Stimulated activated CD4-positive, alpha-beta T cell treated with anti-CD3 and anti-CD28 coated beads, Interleukin-1b, Interleukin-23, amount 100 ng/mL, for 24 hours (primary cell): ENCODE measurements around the gene UTF1.
"Not testable (repeated sequence)": the region's sequence is repeated elsewhere in the genome, so short reads cannot be mapped to it uniquely, and the experiment has no call there.

ENCODE experiments used
- DNase-seq, 4 experiments: peaks; one replicate each; pipeline ENCODE4 v3.0.0-alpha.2; 2020; ENCODE audit warnings: low read depth in 4 of 4, low spot score in 1 of 4

UTF1 gene

DNA sequence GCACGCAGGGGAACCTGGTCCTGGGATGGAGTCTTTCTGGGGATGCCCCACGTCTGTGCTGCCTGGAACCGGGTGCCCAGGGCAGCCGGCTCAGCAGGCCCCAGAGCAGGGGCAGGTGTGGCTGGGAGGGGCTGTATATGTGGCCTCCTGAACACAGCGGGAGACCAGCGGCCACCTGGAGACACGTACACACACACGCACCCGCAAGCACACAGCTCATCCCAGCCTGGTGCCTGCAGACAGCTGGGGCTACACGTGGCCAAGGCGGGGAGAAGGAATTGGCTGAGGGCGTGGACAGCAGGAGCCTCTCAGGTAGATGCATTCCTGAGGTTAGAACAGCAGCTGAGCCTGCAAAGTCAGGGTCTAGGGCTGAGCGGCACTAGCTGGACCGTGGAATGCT lies 32.7 kb downstream of the UTF1 start:
- DNase-seq = no peak

- DNase-seq = no peak
These were observed 33.7 kb downstream of the UTF1 start for GRCh38 chr10:133263674-133264073.

DNA sequence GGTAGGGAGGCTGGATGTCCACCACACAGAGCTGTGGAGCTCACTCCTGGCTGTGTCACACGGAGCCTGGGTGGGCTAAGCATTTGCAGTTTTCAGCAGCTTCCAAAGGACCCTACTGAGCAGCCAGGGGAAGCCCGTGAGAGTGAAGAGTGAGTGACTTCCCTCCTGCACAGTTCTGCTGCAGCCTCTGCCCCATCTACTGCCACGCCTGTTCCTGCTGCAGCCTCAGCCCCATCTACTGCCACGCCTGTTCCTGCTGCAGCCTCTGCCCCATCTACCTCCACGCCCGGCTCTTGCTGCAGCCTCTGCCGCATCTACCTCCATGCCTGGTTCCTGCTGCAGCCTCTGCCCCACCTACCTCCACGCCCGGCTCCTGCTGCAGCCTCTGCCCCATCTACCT lies 34.4 kb downstream of the UTF1 start:
- no peak for DNase-seq

DNA sequence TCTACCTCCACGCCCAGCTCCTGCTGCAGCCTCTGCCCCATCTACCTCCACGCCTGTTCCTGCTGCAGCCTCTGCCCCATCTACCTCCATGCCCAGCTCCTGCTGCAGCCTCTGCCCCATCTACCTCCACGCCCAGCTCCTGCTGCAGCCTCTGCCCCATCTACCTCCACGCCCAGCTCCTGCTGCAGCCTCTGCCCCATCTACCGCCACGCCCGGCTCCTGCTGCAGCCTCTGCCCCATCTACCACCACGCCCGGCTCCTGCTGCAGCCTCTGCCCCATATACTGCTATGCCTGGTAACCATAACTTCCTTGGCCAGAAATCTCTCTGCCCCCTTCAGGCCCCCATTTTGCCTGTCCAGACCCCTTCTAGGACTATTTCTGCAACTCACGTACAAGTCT lies 35.0 kb downstream of the UTF1 start:
- not testable (repeated sequence) for DNase-seq

GRCh38 chr10:133266056-133266795 lies 36.2 kb downstream of the UTF1 start:
- no peak for DNase-seq

DNA sequence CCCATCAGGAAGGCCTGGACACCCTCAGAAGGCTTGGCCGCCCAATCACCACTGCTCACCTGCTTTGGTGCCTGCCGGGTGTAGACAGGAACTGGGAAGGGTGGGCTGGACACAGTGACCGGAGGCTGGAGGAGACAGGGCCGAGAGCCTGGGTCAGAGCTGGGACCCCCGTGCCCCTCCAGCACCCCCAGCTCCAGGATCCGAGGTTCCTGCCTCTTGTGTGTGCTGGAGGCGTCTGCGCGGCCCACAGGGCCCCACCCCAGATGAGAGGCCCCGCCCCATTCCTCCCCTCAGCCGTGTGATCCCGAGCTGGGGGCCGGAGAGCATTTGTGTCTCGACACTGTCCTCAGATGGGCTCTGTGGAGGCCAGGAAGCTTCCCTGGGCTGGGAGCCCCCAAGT lies 37.3 kb downstream of the UTF1 start:
- DNase-seq = no peak

GRCh38 chr10:133267829-133268228 lies 37.8 kb downstream of the UTF1 start:
- no peak for DNase-seq

GRCh38 chr10:133268532-133268931 lies 38.5 kb downstream of the UTF1 start:
- no peak for DNase-seq

DNA sequence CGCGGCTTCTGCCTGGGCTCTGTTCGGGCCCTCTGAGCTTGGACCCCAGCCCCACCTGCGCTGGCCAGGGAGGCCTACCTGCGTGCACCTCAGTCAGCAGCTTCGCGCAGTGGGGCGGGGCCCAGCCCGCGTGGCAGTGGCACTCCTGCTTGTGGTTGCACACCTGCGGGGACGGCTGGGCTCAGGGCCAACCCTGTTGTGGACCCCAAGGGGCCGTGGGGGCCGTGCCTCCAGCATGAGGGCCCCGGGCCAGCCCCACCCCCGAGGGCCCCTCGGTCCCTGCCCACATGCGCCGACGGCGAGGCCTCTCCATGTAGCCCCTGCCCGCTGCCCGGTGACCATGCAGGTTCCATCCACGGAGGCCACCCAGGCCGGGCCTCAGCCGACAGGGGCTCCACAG lies 39.4 kb downstream of the UTF1 start:
- no peak for DNase-seq

GRCh38 chr10:133270204-133270603 lies 40.2 kb downstream of the UTF1 start:
- no peak for DNase-seq

GRCh38 chr10:133270773-133271297 lies 40.8 kb downstream of the UTF1 start:
- no peak for DNase-seq

DNA sequence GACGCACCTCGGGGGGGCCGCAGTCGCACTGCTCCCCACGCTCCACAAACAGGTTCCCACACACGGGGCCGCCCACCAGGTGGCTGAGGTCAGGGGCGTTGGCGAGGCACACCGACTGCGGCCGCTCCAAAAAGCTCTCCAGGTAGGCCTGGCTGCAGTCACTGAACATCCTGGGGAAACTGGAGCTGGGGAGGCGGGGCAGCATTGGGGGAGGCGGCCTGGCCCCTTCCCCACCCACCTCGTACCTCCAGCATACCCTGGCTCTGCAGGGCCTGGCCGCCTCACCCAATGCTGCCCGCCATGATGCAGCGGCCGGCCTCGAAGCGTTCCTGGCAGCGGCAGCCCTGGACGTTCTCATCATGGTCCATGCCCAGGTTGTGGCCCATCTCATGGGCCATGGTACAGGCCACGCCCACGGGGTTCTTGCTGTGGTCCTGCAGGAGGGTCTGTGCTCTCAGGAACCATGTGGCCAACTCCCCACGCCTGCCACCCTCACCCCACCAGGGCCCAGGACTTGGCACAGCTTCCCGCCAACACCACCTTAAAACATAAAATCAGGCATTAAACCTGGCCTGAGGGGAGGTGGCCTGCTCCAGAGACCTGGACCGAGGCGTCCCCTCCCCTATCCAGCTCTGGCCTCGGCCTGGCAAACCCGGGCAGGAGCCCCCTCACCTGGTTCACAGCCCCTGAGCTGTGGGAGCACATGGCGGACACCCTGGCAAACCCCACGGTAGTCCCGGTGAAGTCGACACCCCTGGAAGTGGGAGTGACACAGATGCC lies 41.7 kb downstream of the UTF1 start:
- no peak for DNase-seq

- no peak for DNase-seq
These were observed 42.4 kb downstream of the UTF1 start for GRCh38 chr10:133272301-133272963.

- DNase-seq = no peak
These were observed 43.0 kb downstream of the UTF1 start for GRCh38 chr10:133272964-133273420.

GRCh38 chr10:133273534-133274143 lies 43.6 kb downstream of the UTF1 start:
- no peak for DNase-seq

- peak; percentile 55 to 84 (median 70) for DNase-seq
These were observed 45.0 kb downstream of the UTF1 start for GRCh38 chr10:133274751-133275683.

GRCh38 chr10:133275684-133276092 lies 45.7 kb downstream of the UTF1 start:
- DNase-seq = peak in 2 of 4 experiments; percentile 31 to 38

DNA sequence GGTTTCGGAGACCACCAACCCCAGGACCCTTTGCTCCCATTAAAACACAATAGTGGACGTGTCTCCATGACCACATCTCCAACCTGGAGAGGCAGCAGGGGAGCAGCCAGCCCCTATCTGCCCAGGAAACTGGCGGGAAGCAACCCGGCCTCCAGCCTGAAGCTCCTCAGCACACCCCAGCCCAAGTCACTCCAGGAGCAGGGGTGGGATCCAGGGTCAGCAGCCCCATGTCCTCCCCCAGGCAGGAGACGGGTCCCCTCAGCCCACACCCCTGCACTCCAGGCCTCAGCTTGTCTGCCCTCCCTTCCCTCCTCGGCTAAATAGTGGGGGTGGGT lies 46.0 kb downstream of the UTF1 start:
- no peak for DNase-seq

GRCh38 chr10:133276435-133277201 lies 46.6 kb downstream of the UTF1 start, which contains the start of gene ADAM8:
Gene ADAM8 (minus strand): TSS chr10:133276868. CDS start chr10:133276817, 51 bp downstream.
- peak in 3 of 4 experiments; percentile 43 to 76 (median 55) for DNase-seq
